Suppressor macrophage treated with lipopolysaccharide for 4 hours (primary cell): Measurements from ENCODE around the gene MUC5B.
"Not testable (repeated sequence)": the region's sequence is repeated elsewhere in the genome, so short reads cannot be mapped to it uniquely, and the experiment has no call there.

Experiments used
- DNase-seq: peaks from one replicate; pipeline ENCODE4 v3.0.0-alpha.2; 2020

The MUC5B gene

GRCh38 chr11:1202776-1203504 lies 19.9 kb upstream of the MUC5B start:
- DNase-seq: peak; percentile 61

GRCh38 chr11:1203505-1204271 lies 19.2 kb upstream of the MUC5B start:
- no peak for DNase-seq

- DNase-seq: no peak
Observed at GRCh38 chr11:1204381-1205101, 18.3 kb upstream of the MUC5B start.

- DNase-seq: no peak
Observed at GRCh38 chr11:1205121-1205986, 17.5 kb upstream of the MUC5B start.

- no peak for DNase-seq
Observed at GRCh38 chr11:1205987-1206331, 16.9 kb upstream of the MUC5B start.

- DNase-seq: no peak
Observed at GRCh38 chr11:1206391-1207271, 16.2 kb upstream of the MUC5B start.

- no peak for DNase-seq
Observed at GRCh38 chr11:1207401-1208143, 15.3 kb upstream of the MUC5B start.

GRCh38 chr11:1208144-1208393 lies 14.8 kb upstream of the MUC5B start:
- no peak for DNase-seq

- DNase-seq: no peak
Observed at GRCh38 chr11:1208394-1209261, 14.2 kb upstream of the MUC5B start.

- no peak for DNase-seq
Observed at GRCh38 chr11:1209371-1210057, 13.4 kb upstream of the MUC5B start.

- DNase-seq: no peak
Observed at GRCh38 chr11:1211838-1212237, 11.0 kb upstream of the MUC5B start.

- not testable (repeated sequence) for DNase-seq
Observed at GRCh38 chr11:1215826-1216225, 7.0 kb upstream of the MUC5B start.

GRCh38 chr11:1217151-1217550 lies 5.7 kb upstream of the MUC5B start:
- DNase-seq: no peak

GRCh38 chr11:1218256-1218787 lies 4.5 kb upstream of the MUC5B start:
- DNase-seq: no peak

- DNase-seq: no peak
Observed at GRCh38 chr11:1218788-1219445, 3.9 kb upstream of the MUC5B start.

GRCh38 chr11:1219446-1219833 lies 3.4 kb upstream of the MUC5B start:
- no peak for DNase-seq

GRCh38 chr11:1219834-1220815 lies 2.7 kb upstream of the MUC5B start:
- no peak for DNase-seq
